HL-60 (cell line): ENCODE data around the gene SH3RF2.

ENCODE experiments used
- POLR2AphosphoS5 ChIP-seq: IDR thresholded peaks from 2 replicates; pipeline ENCODE4 v1.6.1; 2012; ENCODE audit warnings: low read depth
- SPI1 ChIP-seq: IDR thresholded peaks from 2 replicates; pipeline ENCODE4 v1.6.1; 2012; ENCODE audit warnings: low read depth, mild to moderate bottlenecking, borderline replicate concordance

GRCh38 chr5:145904743-145905142 lies 31.6 kb upstream of the SH3RF2 start:
- no peak for TF ChIP-seq SPI1
- no peak for TF ChIP-seq POLR2AphosphoS5
